Peyer's patch (tissue), 4 donors: ENCODE data around the gene GALNT12.

Experiments used
- POLR2A ChIP-seq, 2 donors: fragments of 450-650 bp; IDR thresholded peaks; one replicate each; pipeline ENCODE4 v1.5.1; 2017; ENCODE audit warnings: antibody characterized with exemption in 2 of 2, mild to moderate bottlenecking in 2 of 2, moderate library complexity in 2 of 2
- TF ChIP-seq, protein P1 (sequence below), 6 experiments: fragments of 450-650 bp in 4 of 6; fragments of 200-600 bp in 2 of 6; sonication (generic) in 1 of 6; IDR thresholded peaks; one replicate each; pipeline ENCODE4 v1.5.1; 2017 to 2019; ENCODE audit warnings: antibody characterized with exemption in 6 of 6, mild to moderate bottlenecking in 3 of 6, moderate library complexity in 1 of 6

DNA sequence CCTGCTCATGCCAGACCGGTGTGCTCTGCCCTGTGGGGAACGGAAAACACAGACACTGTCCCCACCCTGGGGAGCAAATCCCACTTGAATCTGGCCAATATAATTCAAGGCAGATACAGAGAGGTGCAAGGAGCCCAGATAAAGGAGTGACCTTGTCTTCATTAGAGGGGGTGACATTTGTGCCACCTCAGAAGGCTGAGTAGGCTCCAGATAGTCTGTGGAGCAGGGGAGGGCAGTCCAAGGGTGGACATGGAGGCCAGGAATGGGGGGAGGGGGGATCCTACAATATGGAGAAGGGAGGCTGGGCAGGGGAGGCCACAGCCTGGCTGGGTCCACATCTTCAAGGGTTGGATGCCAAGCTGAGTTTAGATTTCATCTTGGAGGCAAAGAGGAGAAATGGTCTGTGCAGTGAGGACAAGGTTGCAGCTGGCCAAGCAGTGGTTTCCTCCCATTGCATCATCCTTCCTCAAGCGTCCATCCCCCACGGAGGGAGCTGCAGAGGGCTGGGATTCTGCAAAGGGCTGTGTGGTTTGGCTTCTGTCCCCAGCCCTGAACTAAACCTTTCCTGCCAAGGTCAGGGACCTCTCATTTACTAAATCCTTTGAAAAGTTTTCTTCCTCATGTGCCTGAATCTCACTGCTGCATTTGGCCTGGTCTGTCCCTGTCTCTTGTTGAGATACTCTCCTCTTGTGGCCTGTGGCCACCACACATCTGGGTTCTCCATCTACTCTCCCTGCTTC, 60.1 kb downstream of the GALNT12 start:
- TF ChIP-seq, protein P1, sequence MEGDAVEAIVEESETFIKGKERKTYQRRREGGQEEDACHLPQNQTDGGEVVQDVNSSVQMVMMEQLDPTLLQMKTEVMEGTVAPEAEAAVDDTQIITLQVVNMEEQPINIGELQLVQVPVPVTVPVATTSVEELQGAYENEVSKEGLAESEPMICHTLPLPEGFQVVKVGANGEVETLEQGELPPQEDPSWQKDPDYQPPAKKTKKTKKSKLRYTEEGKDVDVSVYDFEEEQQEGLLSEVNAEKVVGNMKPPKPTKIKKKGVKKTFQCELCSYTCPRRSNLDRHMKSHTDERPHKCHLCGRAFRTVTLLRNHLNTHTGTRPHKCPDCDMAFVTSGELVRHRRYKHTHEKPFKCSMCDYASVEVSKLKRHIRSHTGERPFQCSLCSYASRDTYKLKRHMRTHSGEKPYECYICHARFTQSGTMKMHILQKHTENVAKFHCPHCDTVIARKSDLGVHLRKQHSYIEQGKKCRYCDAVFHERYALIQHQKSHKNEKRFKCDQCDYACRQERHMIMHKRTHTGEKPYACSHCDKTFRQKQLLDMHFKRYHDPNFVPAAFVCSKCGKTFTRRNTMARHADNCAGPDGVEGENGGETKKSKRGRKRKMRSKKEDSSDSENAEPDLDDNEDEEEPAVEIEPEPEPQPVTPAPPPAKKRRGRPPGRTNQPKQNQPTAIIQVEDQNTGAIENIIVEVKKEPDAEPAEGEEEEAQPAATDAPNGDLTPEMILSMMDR (IDR thresholded peaks at IDR 0.05): no peak
- TF ChIP-seq POLR2A (IDR thresholded peaks at IDR 0.05): no peak
